ENCODE measurements around the gene LAMB1. TPM values are rescaled to one million over a fixed set of nuclear protein-coding genes. Genes with fewer than 3 reads are reported as not detected.
A peak's percentile ranks its signal among the peaks of the same experiment; 100 is the strongest.

LAMB1 gene
- total RNA-seq, 2 donors from 2014 or later, result not detected

- Mint-ChIP-seq H3K27ac (no peak overlapping the region), H3K4me3 (no peak overlapping the region), H3K27me3 (peaks cover 50% of the 10 kb centered on the region), H3K36me3 (ENCODE audit: low read depth) (peaks cover 2% of the 10 kb centered on the region), H3K4me1 (no peaks in the 10 kb centered on the region)
- ATAC-seq (no peak), DNase-seq (no peak)
- H3K9me3 ChIP-seq (ENCODE audit: control insufficient read depth, low read length, poor library complexity, severe bottlenecking), result no peaks in the 10 kb centered on the region
Observed at GRCh38 chr7:107953265-107953923, 49.6 kb downstream of the LAMB1 start.

GRCh38 chr7:107951896-107952295 lies 51.1 kb downstream of the LAMB1 start:
- Mint-ChIP-seq H3K4me1 (no peaks in the 10 kb centered on the region), H3K27me3 (peaks cover 40% of the 10 kb centered on the region), H3K27ac (no peak overlapping the region), H3K4me3 (no peak overlapping the region), H3K36me3 (ENCODE audit: low read depth) (no peaks in the 10 kb centered on the region)
- DNase-seq (no peak), ATAC-seq (no peak)
- H3K9me3 ChIP-seq (ENCODE audit: control insufficient read depth, low read length, poor library complexity, severe bottlenecking), result no peaks in the 10 kb centered on the region

GRCh38 chr7:107951172-107951787 lies 51.7 kb downstream of the LAMB1 start:
- peaks cover 34% of the 10 kb centered on the region for H3K27me3 Mint-ChIP-seq
- no peak for DNase-seq
- no peaks in the 10 kb centered on the region for H3K4me1 Mint-ChIP-seq
- ATAC-seq, result no peak
- H3K27ac Mint-ChIP-seq, result no peak overlapping the region
- H3K36me3 Mint-ChIP-seq (ENCODE audit: low read depth), result no peaks in the 10 kb centered on the region
- H3K4me3 Mint-ChIP-seq, result no peak overlapping the region
- no peaks in the 10 kb centered on the region for H3K9me3 ChIP-seq (ENCODE audit: control insufficient read depth, low read length, poor library complexity, severe bottlenecking)

GRCh38 chr7:107949443-107949935 lies 53.5 kb downstream of the LAMB1 start:
- Mint-ChIP-seq H3K4me1 (no peaks in the 10 kb centered on the region), H3K27ac (no peak overlapping the region), H3K36me3 (ENCODE audit: low read depth) (no peaks in the 10 kb centered on the region), H3K4me3 (no peak overlapping the region), H3K27me3 (peaks cover 23% of the 10 kb centered on the region)
- no peaks in the 10 kb centered on the region for H3K9me3 ChIP-seq (ENCODE audit: control insufficient read depth, low read length, poor library complexity, severe bottlenecking)
- DNase-seq (no peak), ATAC-seq (no peak)

- H3K4me3 Mint-ChIP-seq, result no peak overlapping the region
Observed at GRCh38 chr7:107948645-107949442, 54.1 kb downstream of the LAMB1 start.

GRCh38 chr7:107946881-107947280 lies 56.1 kb downstream of the LAMB1 start:
- ATAC-seq (no peak), DNase-seq (no peak)
- no peaks in the 10 kb centered on the region for H3K9me3 ChIP-seq (ENCODE audit: control insufficient read depth, low read length, poor library complexity, severe bottlenecking)
- no peak overlapping the region for H3K4me3 Mint-ChIP-seq
- H3K27ac Mint-ChIP-seq, result no peak overlapping the region
- H3K36me3 Mint-ChIP-seq (ENCODE audit: low read depth), result peaks cover 3% of the 10 kb centered on the region
- no peaks in the 10 kb centered on the region for H3K4me1 Mint-ChIP-seq
- H3K27me3 Mint-ChIP-seq, result peaks cover 17% of the 10 kb centered on the region

More at GRCh38 chr7:107948645-107949442, 54.1 kb downstream of the LAMB1 start:
- ATAC-seq (no peak), DNase-seq (no peak)
- Mint-ChIP-seq H3K4me1 (no peaks in the 10 kb centered on the region), H3K36me3 (ENCODE audit: low read depth) (no peaks in the 10 kb centered on the region), H3K27ac (no peak overlapping the region), H3K27me3 (peaks cover 23% of the 10 kb centered on the region)
- no peaks in the 10 kb centered on the region for H3K9me3 ChIP-seq (ENCODE audit: control insufficient read depth, low read length, poor library complexity, severe bottlenecking)

GRCh38 chr7:107946451-107946850 lies 56.5 kb downstream of the LAMB1 start:
- ATAC-seq, result no peak
- peaks cover 3% of the 10 kb centered on the region for H3K36me3 Mint-ChIP-seq (ENCODE audit: low read depth)

GRCh38 chr7:107945332-107945731 lies 57.6 kb downstream of the LAMB1 start:
- Mint-ChIP-seq H3K4me1 (no peaks in the 10 kb centered on the region), H3K27ac (no peak overlapping the region), H3K36me3 (ENCODE audit: low read depth) (peaks cover 3% of the 10 kb centered on the region), H3K4me3 (no peak overlapping the region), H3K27me3 (peaks cover 7% of the 10 kb centered on the region)
- no peaks in the 10 kb centered on the region for H3K9me3 ChIP-seq (ENCODE audit: control insufficient read depth, low read length, poor library complexity, severe bottlenecking)
- ATAC-seq (no peak), DNase-seq (no peak)

More at GRCh38 chr7:107946451-107946850, 56.5 kb downstream of the LAMB1 start:
- Mint-ChIP-seq H3K4me3 (no peak overlapping the region), H3K4me1 (no peaks in the 10 kb centered on the region), H3K27me3 (peaks cover 12% of the 10 kb centered on the region), H3K27ac (no peak overlapping the region)
- DNase-seq, result no peak
- no peaks in the 10 kb centered on the region for H3K9me3 ChIP-seq (ENCODE audit: control insufficient read depth, low read length, poor library complexity, severe bottlenecking)

- no peaks in the 10 kb centered on the region for H3K4me1 Mint-ChIP-seq
- peaks cover 3% of the 10 kb centered on the region for H3K36me3 Mint-ChIP-seq (ENCODE audit: low read depth)
- H3K27ac Mint-ChIP-seq, result no peak overlapping the region
- ATAC-seq, result no peak
- peaks cover 7% of the 10 kb centered on the region for H3K27me3 Mint-ChIP-seq
- H3K9me3 ChIP-seq (ENCODE audit: control insufficient read depth, low read length, poor library complexity, severe bottlenecking), result no peaks in the 10 kb centered on the region
- no peak for DNase-seq
- H3K4me3 Mint-ChIP-seq, result no peak overlapping the region
Observed at GRCh38 chr7:107944411-107945169, 58.4 kb downstream of the LAMB1 start.

GRCh38 chr7:107943018-107943417 lies 59.9 kb downstream of the LAMB1 start:
- no peak for DNase-seq
- peaks cover 3% of the 10 kb centered on the region for H3K36me3 Mint-ChIP-seq (ENCODE audit: low read depth)
- ATAC-seq, result no peak
- no peaks in the 10 kb centered on the region for H3K9me3 ChIP-seq (ENCODE audit: control insufficient read depth, low read length, poor library complexity, severe bottlenecking)
- H3K4me1 Mint-ChIP-seq, result no peaks in the 10 kb centered on the region
- peak overlapping the region; percentile 45 for H3K27ac Mint-ChIP-seq
- no peaks in the 10 kb centered on the region for H3K27me3 Mint-ChIP-seq
- H3K4me3 Mint-ChIP-seq, result no peak overlapping the region

GRCh38 chr7:107940951-107941350 lies 62.0 kb downstream of the LAMB1 start:
- DNase-seq (no peak), ATAC-seq (no peak)
- H3K9me3 ChIP-seq (ENCODE audit: control insufficient read depth, low read length, poor library complexity, severe bottlenecking), result no peaks in the 10 kb centered on the region
- Mint-ChIP-seq H3K4me3 (no peak overlapping the region), H3K27me3 (no peaks in the 10 kb centered on the region), H3K36me3 (ENCODE audit: low read depth) (peaks cover 3% of the 10 kb centered on the region), H3K4me1 (peaks cover 2% of the 10 kb centered on the region), H3K27ac (no peak overlapping the region)

GRCh38 chr7:107939573-107940489 lies 63.1 kb downstream of the LAMB1 start:
- Mint-ChIP-seq H3K4me3 (no peak overlapping the region), H3K4me1 (peaks cover 2% of the 10 kb centered on the region), H3K27ac (no peak overlapping the region), H3K36me3 (ENCODE audit: low read depth) (peaks cover 3% of the 10 kb centered on the region), H3K27me3 (no peaks in the 10 kb centered on the region)
- ATAC-seq (no peak), DNase-seq (no peak)
- H3K9me3 ChIP-seq (ENCODE audit: control insufficient read depth, low read length, poor library complexity, severe bottlenecking), result no peaks in the 10 kb centered on the region
